Keratinocyte (primary cell): ENCODE results near the gene RTCA. TPM values are rescaled to one million over a fixed set of nuclear protein-coding genes. Genes with fewer than 3 reads are reported as not detected.

ENCODE experiments used
- DNase-seq: peaks from one replicate; pipeline ENCODE4 v3.0.0-alpha.2; 2011; ENCODE audit warnings: low read depth, missing footprints, low spot score
- FAIRE-seq: peaks from 2 replicates; lab custom pipeline; 2011; peaks lifted over from hg19 to GRCh38; lab: Jason Lieb, UNC
- H2AFZ ChIP-seq: 2 replicates; pipeline ENCODE4 v1.6.0; 2012; ENCODE audit warnings: low read length, control low read depth, inconsistent platforms; ENCODE audit not compliant: control insufficient read depth
- H3K27ac ChIP-seq: 2 replicates; pipeline ENCODE4 v1.5.1; 2011; ENCODE audit warnings: low read length; ENCODE audit not compliant: control insufficient read depth, insufficient read depth
- H3K27me3 ChIP-seq: 3 replicates; pipeline ENCODE4 v1.6.0; 2011; ENCODE audit warnings: low read length; ENCODE audit not compliant: control insufficient read depth, insufficient read depth; ENCODE audit errors: extremely low read depth
- H3K36me3 ChIP-seq, 2 experiments: 2 replicates in 1 of 2; 3 replicates in 1 of 2; pipeline ENCODE4 v1.5.1; 2011; ENCODE audit warnings: low read length in 2 of 2, mild to moderate bottlenecking in 1 of 2; ENCODE audit not compliant: control insufficient read depth in 2 of 2, insufficient read depth in 2 of 2; ENCODE audit errors: extremely low read depth in 1 of 2
- H3K4me1 ChIP-seq: 3 replicates; pipeline ENCODE4 v1.5.1; 2011; ENCODE audit warnings: low read length; ENCODE audit not compliant: control insufficient read depth, insufficient read depth; ENCODE audit errors: extremely low read depth
- H3K4me2 ChIP-seq: 3 replicates; pipeline ENCODE4 v1.6.0; 2011; ENCODE audit warnings: low read depth, low read length; ENCODE audit not compliant: control insufficient read depth, insufficient read depth; ENCODE audit errors: extremely low read depth
- H3K4me3 ChIP-seq, 3 experiments: fragments of 200-600 bp in 1 of 3; sonication (generic) in 1 of 3; 2 replicates in 2 of 3; 3 replicates in 1 of 3; pipeline ENCODE4 v1.5.1; 2011 to 2016; ENCODE audit warnings: low read length in 3 of 3, mild to moderate bottlenecking in 3 of 3, control low read depth in 2 of 3, inconsistent platforms in 1 of 3, low read depth in 1 of 3, mixed read lengths in 1 of 3, mixed run types in 1 of 3, moderate library complexity in 1 of 3; ENCODE audit not compliant: control insufficient read depth in 2 of 3, insufficient read depth in 2 of 3; ENCODE audit errors: extremely low read depth in 1 of 3
- H3K79me2 ChIP-seq: 2 replicates; pipeline ENCODE4 v1.6.0; 2012; ENCODE audit warnings: low read length; ENCODE audit not compliant: control insufficient read depth, insufficient read depth
- H3K9ac ChIP-seq: 3 replicates; pipeline ENCODE4 v1.6.0; 2011; ENCODE audit warnings: low read length; ENCODE audit not compliant: control insufficient read depth, insufficient read depth; ENCODE audit errors: extremely low read depth
- H3K9me1 ChIP-seq: 3 replicates; pipeline ENCODE4 v1.6.0; 2011; ENCODE audit warnings: low read length; ENCODE audit not compliant: control insufficient read depth, insufficient read depth; ENCODE audit errors: extremely low read depth
- H3K9me3 ChIP-seq: 2 replicates; pipeline ENCODE4 v1.5.1; 2012; ENCODE audit warnings: low read depth, low read length; ENCODE audit not compliant: control insufficient read depth
- H4K20me1 ChIP-seq: 3 replicates; pipeline ENCODE4 v1.6.0; 2011; ENCODE audit warnings: low read length; ENCODE audit not compliant: control insufficient read depth, insufficient read depth; ENCODE audit errors: extremely low read depth
- CTCF ChIP-seq, 3 experiments: IDR thresholded peaks in 1 of 3; conservative IDR thresholded peaks in 1 of 3; optimal IDR thresholded peaks in 1 of 3; 2 replicates in 2 of 3; 3 replicates in 1 of 3; pipeline versions ENCODE3 to v1.5.1; 2011; ENCODE audit warnings: low read length in 3 of 3, mild to moderate bottlenecking in 3 of 3, moderate library complexity in 2 of 3, control low read depth in 1 of 3, inconsistent platforms in 1 of 3; ENCODE audit not compliant: insufficient read depth in 2 of 3; ENCODE audit errors: extremely low read depth in 1 of 3
- EZH2 ChIP-seq: IDR thresholded peaks from one replicate; pipeline ENCODE4 v1.6.1; 2012; ENCODE audit warnings: inconsistent platforms, mild to moderate bottlenecking, low read length, moderate library complexity
- dilution Hi-C: fragments of 300-500 bp; cut with MboI; formaldehyde crosslinking; loops from one replicate; pipeline ENCODE4 v1.7.0; 2020; ENCODE audit warnings: low sequenced_read_pairs; ENCODE audit not compliant: extremely low pct_ligation_motif_present
- polyA plus RNA-seq, 5 experiments: library from polyadenylated mRNA; depleted of rRNA in 3 of 5; stranded (reverse) in 3 of 5; stranded (forward) in 1 of 5; unstranded in 1 of 5; fragments of >200 nt; gene quantifications; 1 replicate in 1 of 5; 2 replicates in 3 of 5; 3 replicates in 1 of 5; pipeline versions ENCODE4 v1.2.1 to v1.2.3, GENCODE V29; 2011 to 2012; ENCODE audit warnings: missing spikeins in 2 of 5, low read depth in 1 of 5, low replicate concordance in 1 of 5

Gene RTCA
- polyA plus RNA-seq, 1 donor (not counting 4 experiments of a cell fraction or from before 2014, with no cell fraction given) = 52.0 TPM

- FAIRE-seq = no peak
Measured at GRCh38 chr1:100302739-100303138, 36.7 kb downstream of the RTCA start.

GRCh38 chr1:100304227-100304626, 38.2 kb downstream of the RTCA start:
- H3K9me1 ChIP-seq = no peaks in the 10 kb centered on the region
- H3K79me2 ChIP-seq = no peaks in the 10 kb centered on the region
- H4K20me1 ChIP-seq = no peaks in the 10 kb centered on the region
- DNase-seq = no peak
- no peak overlapping the region for H2AFZ ChIP-seq
- H3K4me1 ChIP-seq = no peaks in the 10 kb centered on the region
- dilution Hi-C loops = no loop called here
- FAIRE-seq = no peak
- H3K9me3 ChIP-seq = no peaks in the 10 kb centered on the region
- H3K9ac ChIP-seq = no peak overlapping the region
- H3K4me2 ChIP-seq = no peak overlapping the region
- H3K27ac ChIP-seq = no peak overlapping the region
- H3K4me3 ChIP-seq = no peak overlapping the region
- H3K36me3 ChIP-seq = no peaks in the 10 kb centered on the region
- no peaks in the 10 kb centered on the region for H3K27me3 ChIP-seq
- no peak for TF ChIP-seq CTCF (optimal IDR thresholded peaks at IDR 0.05 in 1 of 3, IDR thresholded peaks at IDR 0.05 in 1 of 3, conservative IDR thresholded peaks at IDR 0.05 in 1 of 3; ENCODE audit: extremely low read depth in 1 of 3, insufficient read depth in 2 of 3, low read length in 3 of 3)
- no peak for TF ChIP-seq EZH2

More at GRCh38 chr1:100302739-100303138, 36.7 kb downstream of the RTCA start:
- Histone ChIP-seq H3K36me3 (no peaks in the 10 kb centered on the region), H3K4me1 (no peaks in the 10 kb centered on the region), H4K20me1 (no peaks in the 10 kb centered on the region), H3K79me2 (no peaks in the 10 kb centered on the region), H3K27ac (no peak overlapping the region), H3K9ac (no peak overlapping the region), H3K9me3 (no peaks in the 10 kb centered on the region), H2AFZ (no peak overlapping the region), H3K4me3 (no peak overlapping the region), H3K4me2 (no peak overlapping the region), H3K9me1 (no peaks in the 10 kb centered on the region), H3K27me3 (no peaks in the 10 kb centered on the region)
- DNase-seq = no peak
- dilution Hi-C loops = no loop called here
- TF ChIP-seq EZH2 = no peak
- TF ChIP-seq CTCF (optimal IDR thresholded peaks at IDR 0.05 in 1 of 3, IDR thresholded peaks at IDR 0.05 in 1 of 3, conservative IDR thresholded peaks at IDR 0.05 in 1 of 3; ENCODE audit: extremely low read depth in 1 of 3, insufficient read depth in 2 of 3, low read length in 3 of 3) = no peak
